Small intestine (tissue), 7 donors: ENCODE results near the gene TPBG. TPM values are rescaled to one million over a fixed set of nuclear protein-coding genes. Genes with fewer than 3 reads are reported as not detected.

ENCODE experiments used
- DNase-seq, 2 donors: peaks; one replicate each; pipeline versions ENCODE4 v3.0.0 to v3.0.0-alpha.2; 2013
- FAIRE-seq: peaks from 2 replicates; lab custom pipeline; 2012; peaks lifted over from hg19 to GRCh38; lab: Jason Lieb, UNC
- H3K27ac ChIP-seq, 3 donors: one replicate each; pipeline ENCODE4 v1.5.1; 2013; ENCODE audit warnings: low read length in 2 of 3, mild to moderate bottlenecking in 2 of 3, control low read depth in 1 of 3, inconsistent platforms in 1 of 3, low read depth in 1 of 3, moderate library complexity in 1 of 3
- H3K27me3 ChIP-seq, 3 donors: one replicate each; pipeline ENCODE4 v1.6.1; 2013; ENCODE audit warnings: low read length in 3 of 3, inconsistent platforms in 1 of 3; ENCODE audit not compliant: control insufficient read depth in 3 of 3, insufficient read depth in 3 of 3
- H3K36me3 ChIP-seq, 3 donors: one replicate each; pipeline ENCODE4 v1.6.1; 2013; ENCODE audit warnings: low read length in 3 of 3, inconsistent platforms in 1 of 3, low read depth in 1 of 3, mild to moderate bottlenecking in 1 of 3, moderate library complexity in 1 of 3; ENCODE audit not compliant: control insufficient read depth in 3 of 3, insufficient read depth in 2 of 3
- H3K4me1 ChIP-seq, 3 donors: one replicate each; pipeline ENCODE4 v1.6.1; 2013; ENCODE audit warnings: low read length in 2 of 3, inconsistent platforms in 1 of 3, low read depth in 1 of 3, mild to moderate bottlenecking in 1 of 3, moderate library complexity in 1 of 3; ENCODE audit not compliant: control insufficient read depth in 3 of 3, insufficient read depth in 2 of 3
- H3K4me3 ChIP-seq, 3 donors: one replicate each; pipeline ENCODE4 v1.5.1; 2013; ENCODE audit warnings: low read length in 3 of 3, control low read depth in 1 of 3, inconsistent platforms in 1 of 3, low read depth in 1 of 3, mild to moderate bottlenecking in 1 of 3, moderate library complexity in 1 of 3
- H3K9me3 ChIP-seq, 2 donors: one replicate each; pipeline ENCODE4 v1.6.1; 2013; ENCODE audit warnings: low read depth in 1 of 2, low read length in 1 of 2; ENCODE audit not compliant: control insufficient read depth in 2 of 2, insufficient read depth in 1 of 2
- WGBS, 3 donors: extraction: QIAGEN DNeasy Blood & Tissue Kit; methylation state at CpG; one replicate each; pipeline ENCODE4 v1.1.7; 2013; 5-methylcytosine and 5-hydroxymethylcytosine counted together
- polyA plus RNA-seq, 4 donors: library from polyadenylated mRNA; stranded (reverse) in 3 of 4; unstranded in 1 of 4; fragments of 200-250 nt in 3 of 4; fragments of 120-200 nt in 1 of 4; gene quantifications; one replicate each; pipeline versions ENCODE4 v1.2.1 to v1.2.3, GENCODE V29; 2013
- donor health status: healthy with polysubstance abuse.
- donor health status: control.
- donor health status: control.
- donor health status: Bipolar disorder and iron deficiency.
- donor health status: healthy.

TPBG gene
- polyA plus RNA-seq, 4 donors = 1.1 to 6.9 (median 2.3) TPM

DNA sequence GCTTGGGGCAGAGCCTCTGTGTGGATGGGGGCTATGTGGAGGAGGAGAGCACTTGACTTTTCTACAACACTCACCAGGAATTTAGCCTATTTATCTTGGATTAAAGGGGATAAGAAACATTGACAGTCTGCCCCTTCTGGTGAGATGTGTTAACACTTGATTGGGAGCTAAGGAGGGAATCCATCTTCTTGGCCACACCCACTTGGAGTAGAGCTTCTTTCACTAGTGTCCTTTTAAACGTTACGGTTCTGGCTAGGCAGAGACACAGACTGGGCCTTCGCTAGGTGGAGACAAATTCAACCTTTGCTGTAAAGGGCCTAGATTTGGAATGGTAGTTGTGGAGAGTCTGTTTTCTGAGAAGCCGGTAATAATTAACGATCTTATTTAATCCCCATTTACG lies 15.5 kb upstream of the TPBG start:
- no peak overlapping the region for H3K27ac ChIP-seq
- WGBS, 3 donors = 84 to 91% (median 89%) methylated on average over 6 of the region's 6 CpGs
- peaks cover 0 to 1% (median 0%) of the 10 kb centered on the region in 3 donors for H3K27me3 ChIP-seq
- DNase-seq (no peak), FAIRE-seq (no peak)
- H3K4me1 ChIP-seq = no peaks in the 10 kb centered on the region
- no peaks in the 10 kb centered on the region for H3K36me3 ChIP-seq
- H3K4me3 ChIP-seq = no peak overlapping the region
- no peaks in the 10 kb centered on the region for H3K9me3 ChIP-seq

DNA sequence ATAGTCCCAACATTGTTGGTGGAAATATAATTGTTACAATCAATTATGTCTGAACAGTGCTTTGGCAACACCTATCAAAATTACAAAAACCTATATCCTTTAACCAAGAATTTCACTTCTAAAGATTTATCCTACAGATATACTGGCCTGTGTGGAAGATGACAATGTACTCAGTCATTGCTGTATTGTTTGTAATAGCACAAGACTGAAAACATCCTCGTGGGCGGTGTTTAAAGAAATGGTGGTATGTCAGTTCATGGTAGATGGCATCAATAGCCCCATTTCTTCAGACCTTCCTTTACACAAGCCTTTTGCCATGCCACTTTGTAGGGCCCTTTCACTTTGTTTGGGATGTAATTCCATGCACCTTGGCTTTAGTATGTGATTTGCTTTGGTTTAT lies 9.8 kb upstream of the TPBG start:
- Histone ChIP-seq H3K27me3 (peaks cover 0 to 2% (median 0%) of the 10 kb centered on the region in 3 donors), H3K4me3 (no peak overlapping the region), H3K36me3 (no peaks in the 10 kb centered on the region), H3K9me3 (no peaks in the 10 kb centered on the region), H3K4me1 (no peaks in the 10 kb centered on the region), H3K27ac (no peak overlapping the region)
- WGBS, 3 donors = 76 to 91% (median 83%) methylated on average over 2 of the region's 2 CpGs
- FAIRE-seq = no peak
- DNase-seq = no peak

DNA sequence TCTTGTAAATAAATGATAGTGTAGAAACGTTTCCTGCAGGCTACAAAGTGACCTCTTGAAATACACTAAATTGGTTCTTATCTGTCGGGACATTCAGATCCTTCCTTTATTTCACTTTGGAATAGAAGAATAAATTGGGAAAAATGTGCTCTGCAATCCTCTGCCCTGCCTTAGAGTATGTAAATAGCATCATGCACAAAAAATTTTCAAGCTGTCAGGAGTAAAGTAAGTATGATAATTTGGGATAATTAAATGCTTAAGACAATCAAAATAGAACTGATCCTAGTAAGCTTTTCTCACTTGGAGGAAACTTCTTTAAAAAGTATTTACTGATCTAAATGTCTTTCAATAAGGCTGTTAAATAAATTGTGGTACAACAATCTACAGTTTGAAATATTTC lies 3.1 kb upstream of the TPBG start:
- WGBS, 3 donors = 50 to 62% (median 58%) methylated on average over 2 of the region's 2 CpGs
- FAIRE-seq (no peak), DNase-seq (no peak)
- Histone ChIP-seq H3K4me3 (no peak overlapping the region), H3K4me1 (peaks cover 0 to 3% (median 3%) of the 10 kb centered on the region in 3 donors), H3K36me3 (peaks cover 0 to 1% (median 0%) of the 10 kb centered on the region in 3 donors), H3K27ac (no peak overlapping the region), H3K27me3 (peaks cover 0 to 37% (median 8%) of the 10 kb centered on the region in 3 donors), H3K9me3 (no peaks in the 10 kb centered on the region)

- 72 to 80% (median 74%) methylated on average over 3 of the region's 3 CpGs for WGBS, 3 donors
- Histone ChIP-seq H3K27ac (no peak overlapping the region), H3K4me1 (peaks cover 0 to 3% (median 3%) of the 10 kb centered on the region in 3 donors), H3K36me3 (peaks cover 0 to 2% (median 0%) of the 10 kb centered on the region in 3 donors), H3K9me3 (no peaks in the 10 kb centered on the region), H3K4me3 (no peak overlapping the region), H3K27me3 (peaks cover 0 to 46% (median 8%) of the 10 kb centered on the region in 3 donors)
- DNase-seq (no peak), FAIRE-seq (no peak)
Observed at GRCh38 chr6:82361631-82362030, 2.0 kb upstream of the TPBG start.

GRCh38 chr6:82362144-82362543 lies 1.5 kb upstream of the TPBG start:
- peaks cover 0 to 46% (median 8%) of the 10 kb centered on the region in 3 donors for H3K27me3 ChIP-seq
- FAIRE-seq (no peak), DNase-seq (no peak)
- no peak overlapping the region for H3K27ac ChIP-seq
- H3K4me1 ChIP-seq = peaks cover 0 to 3% (median 3%) of the 10 kb centered on the region in 3 donors
- WGBS, 3 donors = 49 to 60% (median 54%) methylated on average over 4 of the region's 4 CpGs
- no peak overlapping the region for H3K4me3 ChIP-seq
- peaks cover 0 to 2% (median 0%) of the 10 kb centered on the region in 3 donors for H3K36me3 ChIP-seq
- H3K9me3 ChIP-seq = no peaks in the 10 kb centered on the region

GRCh38 chr6:82362878-82363427 lies 664 bp upstream of the TPBG start:
- Histone ChIP-seq H3K4me3 (peak overlapping the region in 2 of 3 donors; percentile 61 to 70), H3K4me1 (peaks cover 0 to 3% (median 3%) of the 10 kb centered on the region in 3 donors), H3K27me3 (peaks cover 0 to 46% (median 6%) of the 10 kb centered on the region in 3 donors), H3K9me3 (no peaks in the 10 kb centered on the region), H3K27ac (no peak overlapping the region), H3K36me3 (peaks cover 0 to 2% (median 0%) of the 10 kb centered on the region in 3 donors)
- FAIRE-seq = no peak
- no peak for DNase-seq
- WGBS, 3 donors = 5 to 7% (median 7%) methylated on average over 13 of the region's 13 CpGs

DNA sequence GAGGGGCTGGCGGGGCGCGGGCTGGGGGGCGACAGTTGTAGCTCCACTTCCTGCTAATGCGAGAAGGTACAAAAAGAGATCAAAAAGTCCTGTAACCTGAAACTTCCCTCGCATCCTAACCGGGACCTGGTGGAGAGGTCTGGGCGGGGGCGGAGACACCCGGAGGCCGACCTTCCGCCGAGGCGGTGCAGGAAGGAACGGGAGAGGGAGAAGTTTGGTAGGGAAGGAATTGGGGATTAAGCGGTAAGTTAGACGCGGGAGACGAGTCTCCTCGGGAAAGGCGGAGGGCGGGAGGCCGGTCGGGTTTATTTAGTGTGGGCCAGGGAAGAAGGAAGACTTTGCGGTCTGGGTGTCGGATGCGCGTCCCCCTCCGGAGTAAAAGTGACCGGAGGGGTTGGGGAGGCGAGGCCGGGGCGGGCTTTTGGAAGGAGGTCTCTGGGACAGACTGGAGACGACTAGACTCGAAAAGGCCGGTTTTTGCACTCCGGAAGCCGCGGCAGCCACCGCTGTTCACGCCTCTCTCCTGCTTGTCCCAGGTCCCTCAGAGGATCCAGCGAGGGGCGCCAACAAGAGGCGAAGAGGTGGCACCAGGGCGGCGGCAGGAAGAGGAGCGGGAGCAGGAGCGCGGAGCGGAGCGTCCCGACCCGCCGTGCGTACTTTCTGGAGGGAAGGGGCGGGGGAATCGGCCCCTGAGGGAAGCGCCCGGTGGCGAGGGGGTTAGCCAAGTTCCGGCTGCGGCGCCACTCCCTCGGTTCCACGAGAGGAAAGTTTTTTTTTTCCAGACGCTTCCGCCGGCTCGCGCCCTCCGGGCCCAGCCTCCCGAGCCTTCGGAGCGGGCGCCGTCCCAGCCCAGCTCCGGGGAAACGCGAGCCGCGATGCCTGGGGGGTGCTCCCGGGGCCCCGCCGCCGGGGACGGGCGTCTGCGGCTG lies 734 bp downstream of the TPBG start:
- WGBS, 3 donors = 0 to 1% (median 1%) methylated on average over 62 to 88 of the region's 88 CpGs
- Histone ChIP-seq H3K36me3 (peaks cover 0 to 2% (median 0%) of the 10 kb centered on the region in 3 donors), H3K27me3 (peaks cover 0 to 46% (median 6%) of the 10 kb centered on the region in 3 donors), H3K4me3 (peak overlapping the region; percentile 61 to 70 (median 66)), H3K4me1 (peaks cover 0 to 3% (median 3%) of the 10 kb centered on the region in 3 donors), H3K27ac (peak overlapping the region in 2 of 3 donors; percentile 53 to 90), H3K9me3 (no peaks in the 10 kb centered on the region)
- DNase-seq (peak; percentile 33 to 53), FAIRE-seq (no peak)

- H3K27ac ChIP-seq = peak overlapping the region in 1 of 3 donors; percentile 90
- H3K4me3 ChIP-seq = peak overlapping the region; percentile 61 to 70 (median 66)
- no peaks in the 10 kb centered on the region for H3K9me3 ChIP-seq
- FAIRE-seq (no peak), DNase-seq (peak; percentile 16 to 49)
- peaks cover 0 to 46% (median 6%) of the 10 kb centered on the region in 3 donors for H3K27me3 ChIP-seq
- peaks cover 0 to 3% (median 3%) of the 10 kb centered on the region in 3 donors for H3K4me1 ChIP-seq
- 7 to 10% (median 8%) methylated on average over 42 to 67 of the region's 67 CpGs for WGBS, 3 donors
- H3K36me3 ChIP-seq = peaks cover 0 to 2% (median 0%) of the 10 kb centered on the region in 3 donors
Observed at GRCh38 chr6:82365016-82365795, 1.6 kb downstream of the TPBG start.
